ENCODE data around the gene RARRES1. TPM values are rescaled to one million over a fixed set of nuclear protein-coding genes. Genes with fewer than 3 reads are reported as not detected.
A peak's percentile ranks its signal among the peaks of the same experiment; 100 is the strongest.

RARRES1 gene
- total RNA-seq, 1 donor from 2014 or later, result 41.5 TPM

GRCh38 chr3:158732856-158733200, 571 bp upstream of the RARRES1 start:
- H3K4me1 ChIP-seq, result peaks cover 15% of the 10 kb centered on the region
- no peaks in the 10 kb centered on the region for H3K36me3 ChIP-seq
- peak overlapping the region; percentile 73 for H3K27ac ChIP-seq
- TF ChIP-seq, protein P1, sequence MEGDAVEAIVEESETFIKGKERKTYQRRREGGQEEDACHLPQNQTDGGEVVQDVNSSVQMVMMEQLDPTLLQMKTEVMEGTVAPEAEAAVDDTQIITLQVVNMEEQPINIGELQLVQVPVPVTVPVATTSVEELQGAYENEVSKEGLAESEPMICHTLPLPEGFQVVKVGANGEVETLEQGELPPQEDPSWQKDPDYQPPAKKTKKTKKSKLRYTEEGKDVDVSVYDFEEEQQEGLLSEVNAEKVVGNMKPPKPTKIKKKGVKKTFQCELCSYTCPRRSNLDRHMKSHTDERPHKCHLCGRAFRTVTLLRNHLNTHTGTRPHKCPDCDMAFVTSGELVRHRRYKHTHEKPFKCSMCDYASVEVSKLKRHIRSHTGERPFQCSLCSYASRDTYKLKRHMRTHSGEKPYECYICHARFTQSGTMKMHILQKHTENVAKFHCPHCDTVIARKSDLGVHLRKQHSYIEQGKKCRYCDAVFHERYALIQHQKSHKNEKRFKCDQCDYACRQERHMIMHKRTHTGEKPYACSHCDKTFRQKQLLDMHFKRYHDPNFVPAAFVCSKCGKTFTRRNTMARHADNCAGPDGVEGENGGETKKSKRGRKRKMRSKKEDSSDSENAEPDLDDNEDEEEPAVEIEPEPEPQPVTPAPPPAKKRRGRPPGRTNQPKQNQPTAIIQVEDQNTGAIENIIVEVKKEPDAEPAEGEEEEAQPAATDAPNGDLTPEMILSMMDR (IDR thresholded peaks at IDR 0.05), result no peak
- ATAC-seq (peak; percentile 20), DNase-seq (no peak)
- H3K27me3 ChIP-seq, result no peaks in the 10 kb centered on the region
- no peaks in the 10 kb centered on the region for H3K9me3 ChIP-seq
- intact Hi-C loops (cut with DNase I), result no loop called here
- H3K4me3 ChIP-seq, result peak overlapping the region; percentile 61

GRCh38 chr3:158731486-158731885, 771 bp downstream of the RARRES1 start:
- H3K36me3 ChIP-seq, result no peaks in the 10 kb centered on the region
- H3K4me3 ChIP-seq, result peak overlapping the region; percentile 61
- H3K27me3 ChIP-seq, result no peaks in the 10 kb centered on the region
- TF ChIP-seq, protein P1 (IDR thresholded peaks at IDR 0.05), result no peak
- ATAC-seq, result no peak
- no peaks in the 10 kb centered on the region for H3K9me3 ChIP-seq
- intact Hi-C loops (cut with DNase I), result no loop called here
- H3K27ac ChIP-seq, result peak overlapping the region; percentile 73
- no peak for DNase-seq
- H3K4me1 ChIP-seq, result peaks cover 24% of the 10 kb centered on the region

GRCh38 chr3:158728851-158729250, 3.4 kb downstream of the RARRES1 start:
- Histone ChIP-seq H3K36me3 (no peaks in the 10 kb centered on the region), H3K4me1 (peaks cover 34% of the 10 kb centered on the region), H3K27me3 (no peaks in the 10 kb centered on the region), H3K9me3 (no peaks in the 10 kb centered on the region), H3K27ac (no peak overlapping the region), H3K4me3 (no peak overlapping the region)
- TF ChIP-seq, protein P1 (IDR thresholded peaks at IDR 0.05), result no peak
- DNase-seq (no peak), ATAC-seq (no peak)
- intact Hi-C loops (cut with DNase I), result loop anchor here (5.0 kb wide), 1 partner anchor 63 kb away; no protein-coding TSS in a partner anchor

- no peaks in the 10 kb centered on the region for H3K27me3 ChIP-seq
- no peaks in the 10 kb centered on the region for H3K9me3 ChIP-seq
- DNase-seq, result no peak
- H3K27ac ChIP-seq, result no peak overlapping the region
- H3K4me3 ChIP-seq, result peak overlapping the region; percentile 24
- ATAC-seq, result no peak
- H3K36me3 ChIP-seq, result no peaks in the 10 kb centered on the region
- H3K4me1 ChIP-seq, result peaks cover 28% of the 10 kb centered on the region
- TF ChIP-seq, protein P1 (IDR thresholded peaks at IDR 0.05), result no peak
- intact Hi-C loops (cut with DNase I), result loop anchor here (5.0 kb wide), 1 partner anchor 64 kb away; no protein-coding TSS in a partner anchor
Observed at GRCh38 chr3:158728061-158728377, 4.2 kb downstream of the RARRES1 start.

DNA sequence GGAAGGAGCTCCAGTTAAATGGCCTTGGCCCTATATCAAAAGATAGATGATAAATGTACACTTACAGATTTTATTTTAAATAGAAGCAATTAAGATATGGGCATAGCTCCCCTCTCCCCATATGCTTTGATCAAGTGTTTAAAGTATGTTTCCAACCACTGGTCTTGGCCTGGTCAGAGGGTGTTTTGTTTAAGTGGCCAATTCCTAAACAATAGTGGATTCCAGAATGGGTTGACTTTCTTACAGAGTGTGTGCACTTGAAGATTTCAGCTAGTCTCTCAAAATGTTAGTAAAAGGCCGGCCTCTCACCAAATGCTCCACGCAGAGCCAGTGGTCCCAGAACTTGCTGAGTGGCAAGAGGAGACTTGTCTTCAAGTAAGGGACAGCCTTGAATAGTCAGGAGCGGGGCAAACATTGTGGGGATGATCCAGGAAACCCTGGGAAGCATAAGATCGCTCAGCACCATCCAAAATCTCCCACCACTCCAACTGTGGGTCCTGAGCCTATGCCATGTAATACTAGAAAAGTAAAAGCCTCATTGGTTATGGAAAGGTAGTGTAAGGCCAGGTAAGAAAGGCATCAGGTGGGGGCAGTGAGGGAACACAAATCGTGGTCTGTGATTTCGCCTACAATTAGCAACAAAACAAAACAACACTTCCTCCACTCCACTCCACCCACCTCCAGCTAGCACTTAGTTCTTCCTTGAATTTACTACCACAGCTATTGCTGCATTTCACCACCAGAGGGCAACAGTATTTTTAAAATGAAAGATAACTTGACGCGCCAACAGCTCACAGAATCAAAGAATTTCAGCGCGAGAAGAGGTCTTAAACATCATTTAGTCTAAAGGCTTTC, 4.8 kb downstream of the RARRES1 start:
- peak overlapping the region; percentile 17 for H3K27ac ChIP-seq
- peak; percentile 65 for ATAC-seq
- H3K4me1 ChIP-seq, result peaks cover 28% of the 10 kb centered on the region
- intact Hi-C loops (cut with DNase I), result loop anchor here (5.0 kb wide), 1 partner anchor 65 kb away; no protein-coding TSS in a partner anchor
- H3K9me3 ChIP-seq, result no peaks in the 10 kb centered on the region
- H3K4me3 ChIP-seq, result peak overlapping the region; percentile 24
- H3K27me3 ChIP-seq, result no peaks in the 10 kb centered on the region
- TF ChIP-seq, protein P1 (IDR thresholded peaks at IDR 0.05), result peak; percentile 89
- H3K36me3 ChIP-seq, result no peaks in the 10 kb centered on the region
- no peak for DNase-seq

All from upper lobe of right lung (tissue), 1 donor.